Measurements from ENCODE around the gene CNOT2.

DNA sequence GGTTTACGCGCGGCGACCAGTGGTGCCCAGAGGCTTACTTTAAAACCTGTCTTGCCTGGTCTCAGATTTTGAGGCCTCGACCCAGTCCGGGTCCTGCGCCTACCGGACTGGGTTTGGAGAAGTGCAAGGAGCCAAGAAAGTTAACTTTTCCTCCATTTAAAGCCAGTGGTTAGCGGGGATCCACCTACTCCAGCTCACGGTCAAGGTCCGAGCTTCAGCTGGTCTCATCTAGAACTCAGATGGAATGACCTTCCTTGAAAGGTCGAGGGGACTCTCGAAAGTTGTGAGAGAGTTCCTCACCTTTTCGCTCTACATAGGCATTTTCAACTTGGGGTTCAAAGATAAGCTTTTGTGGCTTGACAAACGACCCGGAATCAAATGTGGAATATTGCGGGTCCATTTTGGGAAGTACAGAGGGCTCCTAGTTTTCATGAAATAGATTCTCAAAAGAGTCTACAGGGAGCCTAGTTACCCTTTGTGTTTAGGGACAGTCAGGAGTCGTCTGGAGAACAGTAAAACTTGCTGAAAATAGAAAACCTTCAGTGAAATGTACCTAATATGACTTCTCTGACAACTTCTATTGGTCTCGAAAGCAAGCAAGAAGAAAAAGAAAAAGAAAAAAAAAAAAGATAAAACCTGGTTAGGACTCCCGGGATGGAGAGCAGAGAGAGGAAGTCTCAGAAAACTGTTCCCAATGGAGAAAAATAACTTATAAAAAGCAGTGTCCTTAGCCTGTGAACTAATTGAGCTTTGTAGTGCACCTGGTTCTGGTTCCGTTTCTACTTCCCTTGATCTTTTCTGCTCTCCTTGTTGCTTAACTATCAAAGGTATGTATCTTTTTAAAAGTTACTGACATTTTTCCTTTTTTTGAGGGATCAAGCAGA lies 124.3 kb downstream of the CNOT2 start:
- TF ChIP-seq, protein P1, sequence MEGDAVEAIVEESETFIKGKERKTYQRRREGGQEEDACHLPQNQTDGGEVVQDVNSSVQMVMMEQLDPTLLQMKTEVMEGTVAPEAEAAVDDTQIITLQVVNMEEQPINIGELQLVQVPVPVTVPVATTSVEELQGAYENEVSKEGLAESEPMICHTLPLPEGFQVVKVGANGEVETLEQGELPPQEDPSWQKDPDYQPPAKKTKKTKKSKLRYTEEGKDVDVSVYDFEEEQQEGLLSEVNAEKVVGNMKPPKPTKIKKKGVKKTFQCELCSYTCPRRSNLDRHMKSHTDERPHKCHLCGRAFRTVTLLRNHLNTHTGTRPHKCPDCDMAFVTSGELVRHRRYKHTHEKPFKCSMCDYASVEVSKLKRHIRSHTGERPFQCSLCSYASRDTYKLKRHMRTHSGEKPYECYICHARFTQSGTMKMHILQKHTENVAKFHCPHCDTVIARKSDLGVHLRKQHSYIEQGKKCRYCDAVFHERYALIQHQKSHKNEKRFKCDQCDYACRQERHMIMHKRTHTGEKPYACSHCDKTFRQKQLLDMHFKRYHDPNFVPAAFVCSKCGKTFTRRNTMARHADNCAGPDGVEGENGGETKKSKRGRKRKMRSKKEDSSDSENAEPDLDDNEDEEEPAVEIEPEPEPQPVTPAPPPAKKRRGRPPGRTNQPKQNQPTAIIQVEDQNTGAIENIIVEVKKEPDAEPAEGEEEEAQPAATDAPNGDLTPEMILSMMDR (IDR thresholded peaks at IDR 0.05) = no peak
- no peak for TF ChIP-seq POLR2A (IDR thresholded peaks at IDR 0.05)

Data from Peyer's patch (tissue), 4 donors.